ENCODE results near the gene S100A7A.
"Not testable (repeated sequence)": the region's sequence is repeated elsewhere in the genome, so short reads cannot be mapped to it uniquely, and the experiment has no call there.

Gene S100A7A

DNA sequence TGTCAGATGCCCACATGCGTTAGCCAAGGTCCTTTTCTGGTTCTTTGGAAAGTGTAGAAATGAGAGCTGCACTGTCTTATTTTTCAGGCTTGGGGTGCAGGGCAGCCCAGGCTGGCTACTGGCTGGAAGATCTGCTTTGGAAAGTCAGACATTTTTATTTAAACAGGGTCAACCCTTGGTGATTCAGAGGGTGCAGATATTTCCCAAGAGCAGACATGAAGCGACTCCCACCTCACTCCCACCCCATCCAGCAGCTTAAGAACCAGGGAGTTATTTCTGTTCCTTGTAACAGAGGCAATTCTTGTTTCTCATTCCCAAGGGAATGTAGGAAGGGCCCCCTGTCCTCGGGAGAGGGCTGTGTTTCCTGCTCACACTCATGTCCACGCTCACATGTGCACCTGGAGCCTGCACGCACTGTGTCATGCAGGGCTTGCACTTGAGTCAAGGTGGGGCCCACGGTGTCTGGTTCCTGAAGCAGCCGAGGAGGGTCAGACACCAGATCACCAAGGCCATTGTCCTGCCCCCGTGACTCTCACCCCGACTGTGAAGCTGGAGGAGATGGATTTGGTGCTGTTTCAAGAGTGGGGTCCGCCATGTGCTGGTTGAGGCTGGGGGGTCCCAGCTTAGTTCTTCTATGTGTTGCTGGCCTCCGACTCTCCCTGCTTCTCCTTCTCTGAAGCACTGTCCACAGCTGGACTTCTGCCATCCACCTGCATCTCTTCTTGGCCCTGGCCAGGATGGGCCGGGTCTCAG lies 992 bp downstream of the S100A7A start:
- no peaks in the 10 kb centered on the region for H3K36me3 ChIP-seq (ENCODE audit: control insufficient read depth, low read length)
- H3K27ac ChIP-seq (ENCODE audit: low read depth, low read length) = no peak overlapping the region
- peaks cover 6% of the 10 kb centered on the region for H3K4me1 ChIP-seq (ENCODE audit: control insufficient read depth, low read length)
- no peaks in the 10 kb centered on the region for H3K27me3 ChIP-seq (ENCODE audit: control insufficient read depth, low read length)
- no peaks in the 10 kb centered on the region for H3K9me3 ChIP-seq (ENCODE audit: control insufficient read depth, insufficient read depth, low read length)
- TF ChIP-seq, protein P1, sequence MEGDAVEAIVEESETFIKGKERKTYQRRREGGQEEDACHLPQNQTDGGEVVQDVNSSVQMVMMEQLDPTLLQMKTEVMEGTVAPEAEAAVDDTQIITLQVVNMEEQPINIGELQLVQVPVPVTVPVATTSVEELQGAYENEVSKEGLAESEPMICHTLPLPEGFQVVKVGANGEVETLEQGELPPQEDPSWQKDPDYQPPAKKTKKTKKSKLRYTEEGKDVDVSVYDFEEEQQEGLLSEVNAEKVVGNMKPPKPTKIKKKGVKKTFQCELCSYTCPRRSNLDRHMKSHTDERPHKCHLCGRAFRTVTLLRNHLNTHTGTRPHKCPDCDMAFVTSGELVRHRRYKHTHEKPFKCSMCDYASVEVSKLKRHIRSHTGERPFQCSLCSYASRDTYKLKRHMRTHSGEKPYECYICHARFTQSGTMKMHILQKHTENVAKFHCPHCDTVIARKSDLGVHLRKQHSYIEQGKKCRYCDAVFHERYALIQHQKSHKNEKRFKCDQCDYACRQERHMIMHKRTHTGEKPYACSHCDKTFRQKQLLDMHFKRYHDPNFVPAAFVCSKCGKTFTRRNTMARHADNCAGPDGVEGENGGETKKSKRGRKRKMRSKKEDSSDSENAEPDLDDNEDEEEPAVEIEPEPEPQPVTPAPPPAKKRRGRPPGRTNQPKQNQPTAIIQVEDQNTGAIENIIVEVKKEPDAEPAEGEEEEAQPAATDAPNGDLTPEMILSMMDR (IDR thresholded peaks at IDR 0.05; ENCODE audit: low read depth, low read length, poor library complexity, severe bottlenecking) = no peak
- no peak for TF ChIP-seq EZH2phosphoT487 (IDR thresholded peaks at IDR 0.05; ENCODE audit: borderline replicate concordance, low read length)
- H4K20me1 ChIP-seq (ENCODE audit: control insufficient read depth, insufficient read depth, low read depth, low read length) = no peaks in the 10 kb centered on the region
- H3K9me2 ChIP-seq (replicated peaks; ENCODE audit: control insufficient read depth, low read length) = no peaks in the 10 kb centered on the region
- H3K79me2 ChIP-seq (ENCODE audit: control insufficient read depth, low read length) = no peaks in the 10 kb centered on the region
- H3F3A ChIP-seq (ENCODE audit: control insufficient read depth, insufficient read depth) = no peaks in the 10 kb centered on the region
- H3K4me3 ChIP-seq (ENCODE audit: low read length) = no peak overlapping the region
- no peak overlapping the region for H3K4me2 ChIP-seq (ENCODE audit: low read length)

DNA sequence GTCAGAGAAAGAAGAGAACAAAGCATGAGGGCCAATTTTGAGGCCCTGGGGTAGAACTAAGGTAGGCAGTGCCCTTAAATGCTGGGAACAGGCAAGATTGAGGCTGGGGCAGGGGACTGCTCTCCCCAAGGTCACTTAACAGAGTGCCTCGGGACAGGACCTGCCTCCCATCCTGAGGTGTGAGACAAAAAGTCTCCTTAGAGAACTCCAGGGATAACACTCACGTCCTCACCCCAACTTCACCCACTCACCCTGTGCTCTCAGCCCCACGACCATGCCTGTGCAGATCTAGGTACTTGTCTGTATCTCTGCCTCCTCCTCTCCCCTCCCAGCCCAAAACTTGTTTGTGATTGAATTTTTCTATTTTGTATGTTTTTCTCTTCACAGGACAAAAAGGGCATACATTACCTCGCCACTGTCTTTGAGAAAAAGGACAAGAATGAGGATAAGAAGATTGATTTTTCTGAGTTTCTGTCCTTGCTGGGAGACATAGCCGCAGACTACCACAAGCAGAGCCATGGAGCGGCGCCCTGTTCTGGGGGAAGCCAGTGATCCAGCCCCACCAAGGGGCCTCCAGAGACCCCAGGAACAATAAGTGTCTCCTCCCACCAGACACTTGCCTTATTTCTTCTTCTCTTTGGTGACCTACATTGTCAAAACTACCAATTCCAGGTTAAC lies 2.6 kb downstream of the S100A7A start:
- H3K27me3 ChIP-seq (ENCODE audit: control insufficient read depth, low read length); H4K20me1 ChIP-seq (ENCODE audit: control insufficient read depth, insufficient read depth, low read depth, low read length); H3K4me3 ChIP-seq (ENCODE audit: low read length); H3F3A ChIP-seq (ENCODE audit: control insufficient read depth, insufficient read depth); H3K4me2 ChIP-seq (ENCODE audit: low read length); H3K9me3 ChIP-seq (ENCODE audit: control insufficient read depth, insufficient read depth, low read length); H3K36me3 ChIP-seq (ENCODE audit: control insufficient read depth, low read length); H3K9me2 ChIP-seq (replicated peaks; ENCODE audit: control insufficient read depth, low read length); H3K4me1 ChIP-seq (ENCODE audit: control insufficient read depth, low read length); H3K79me2 ChIP-seq (ENCODE audit: control insufficient read depth, low read length); H3K27ac ChIP-seq (ENCODE audit: low read depth, low read length): not testable (repeated sequence)

- H3K4me1 ChIP-seq (ENCODE audit: control insufficient read depth, low read length); H4K20me1 ChIP-seq (ENCODE audit: control insufficient read depth, insufficient read depth, low read depth, low read length); H3K27ac ChIP-seq (ENCODE audit: low read depth, low read length); H3K4me2 ChIP-seq (ENCODE audit: low read length); H3K27me3 ChIP-seq (ENCODE audit: control insufficient read depth, low read length); H3K4me3 ChIP-seq (ENCODE audit: low read length); H3K36me3 ChIP-seq (ENCODE audit: control insufficient read depth, low read length); H3F3A ChIP-seq (ENCODE audit: control insufficient read depth, insufficient read depth); H3K9me2 ChIP-seq (replicated peaks; ENCODE audit: control insufficient read depth, low read length); H3K9me3 ChIP-seq (ENCODE audit: control insufficient read depth, insufficient read depth, low read length); H3K79me2 ChIP-seq (ENCODE audit: control insufficient read depth, low read length): not testable (repeated sequence)
Observed at GRCh38 chr1:153419436-153419793, 3.1 kb downstream of the S100A7A start.

GRCh38 chr1:153420306-153420705 lies 4.0 kb downstream of the S100A7A start:
- no peaks in the 10 kb centered on the region for H3K79me2 ChIP-seq (ENCODE audit: control insufficient read depth, low read length)

More at GRCh38 chr1:153420306-153420705, 4.0 kb downstream of the S100A7A start:
- H3K4me1 ChIP-seq (ENCODE audit: control insufficient read depth, low read length) = peaks cover 6% of the 10 kb centered on the region
- no peaks in the 10 kb centered on the region for H3F3A ChIP-seq (ENCODE audit: control insufficient read depth, insufficient read depth)
- no peaks in the 10 kb centered on the region for H3K9me3 ChIP-seq (ENCODE audit: control insufficient read depth, insufficient read depth, low read length)
- H3K27ac ChIP-seq (ENCODE audit: low read depth, low read length) = no peak overlapping the region
- H3K36me3 ChIP-seq (ENCODE audit: control insufficient read depth, low read length) = no peaks in the 10 kb centered on the region
- TF ChIP-seq EZH2phosphoT487 (IDR thresholded peaks at IDR 0.05; ENCODE audit: borderline replicate concordance, low read length) = no peak
- TF ChIP-seq, protein P1 (IDR thresholded peaks at IDR 0.05; ENCODE audit: low read depth, low read length, poor library complexity, severe bottlenecking) = no peak
- H4K20me1 ChIP-seq (ENCODE audit: control insufficient read depth, insufficient read depth, low read depth, low read length) = no peaks in the 10 kb centered on the region
- H3K9me2 ChIP-seq (replicated peaks; ENCODE audit: control insufficient read depth, low read length) = no peaks in the 10 kb centered on the region
- H3K4me3 ChIP-seq (ENCODE audit: low read length) = no peak overlapping the region
- H3K27me3 ChIP-seq (ENCODE audit: control insufficient read depth, low read length) = no peaks in the 10 kb centered on the region
- no peak overlapping the region for H3K4me2 ChIP-seq (ENCODE audit: low read length)
